ACC112 (cell line): ENCODE data around the gene MAPK8IP3.

Source experiments
- H2AFZ ChIP-seq: fragments of 200-600 bp; sonication (generic); one replicate; pipeline ENCODE4 v1.6.0; 2017; ENCODE audit warnings: antibody characterized with exemption, low read length; ENCODE audit not compliant: unreplicated experiment
- H3K27ac ChIP-seq: fragments of 200-600 bp; sonication (generic); 2 replicates; pipeline ENCODE4 v1.5.1; 2014; ENCODE audit warnings: low read depth, mild to moderate bottlenecking, antibody characterized with exemption, low read length, moderate library complexity
- H3K27me3 ChIP-seq: fragments of 200-600 bp; sonication (generic); 2 replicates; pipeline ENCODE4 v1.6.1; 2014; ENCODE audit warnings: mild to moderate bottlenecking, antibody characterized with exemption, low read length, moderate library complexity, mixed read lengths; ENCODE audit not compliant: insufficient read depth
- H3K36me3 ChIP-seq: fragments of 200-600 bp; sonication (generic); 2 replicates; pipeline ENCODE4 v1.6.1; 2016; ENCODE audit warnings: mild to moderate bottlenecking, antibody characterized with exemption, low read length, moderate library complexity, mixed read lengths; ENCODE audit not compliant: insufficient read depth
- H3K4me1 ChIP-seq: fragments of 200-600 bp; sonication (generic); one replicate; pipeline ENCODE4 v1.6.1; 2016; ENCODE audit warnings: low read length, mixed read lengths; ENCODE audit not compliant: insufficient read depth, unreplicated experiment, control insufficient read depth
- H3K4me3 ChIP-seq: fragments of 200-600 bp; sonication (generic); 2 replicates; pipeline ENCODE4 v1.5.1; 2014; ENCODE audit warnings: mild to moderate bottlenecking, low read depth, low read length
- H3K79me2 ChIP-seq: fragments of 200-600 bp; sonication (generic); one replicate; pipeline ENCODE4 v1.6.0; 2016; ENCODE audit warnings: low read length; ENCODE audit not compliant: control insufficient read depth, unreplicated experiment, insufficient read depth

MAPK8IP3 gene

DNA sequence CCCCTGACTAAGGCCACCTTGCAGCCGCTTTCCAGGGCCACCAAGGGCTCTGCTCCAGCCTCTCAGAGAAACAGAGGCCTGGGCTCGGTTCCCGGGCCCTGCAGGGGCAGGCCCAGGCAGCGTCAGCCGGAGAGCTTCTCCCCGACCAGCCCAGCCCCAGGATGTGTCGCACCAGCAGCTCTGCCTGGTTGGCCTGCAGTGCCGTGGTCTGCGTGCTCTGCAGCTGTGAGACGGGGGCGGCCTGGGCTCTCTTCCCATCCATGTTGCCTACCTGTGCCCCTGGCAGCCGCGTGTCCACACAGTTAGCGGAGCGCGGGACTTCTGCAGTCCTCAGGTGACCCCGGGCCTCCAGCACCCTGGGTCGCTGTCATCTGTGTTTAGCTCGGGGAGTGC, 82.7 kb downstream of the MAPK8IP3 start:
- Histone ChIP-seq H3K79me2 (peaks cover 36% of the 10 kb centered on the region), H3K4me3 (no peak overlapping the region), H3K27ac (no peak overlapping the region), H3K36me3 (no peaks in the 10 kb centered on the region), H3K4me1 (peaks cover 5% of the 10 kb centered on the region), H3K27me3 (no peaks in the 10 kb centered on the region), H2AFZ (no peak overlapping the region)

- H2AFZ ChIP-seq: no peak overlapping the region
- no peaks in the 10 kb centered on the region for H3K4me1 ChIP-seq
- H3K4me3 ChIP-seq: no peak overlapping the region
- H3K27ac ChIP-seq: no peak overlapping the region
- H3K27me3 ChIP-seq: no peaks in the 10 kb centered on the region
- H3K36me3 ChIP-seq: no peaks in the 10 kb centered on the region
- H3K79me2 ChIP-seq: peaks cover 26% of the 10 kb centered on the region
Measured at GRCh38 chr16:1789643-1790045, 83.6 kb downstream of the MAPK8IP3 start.

DNA sequence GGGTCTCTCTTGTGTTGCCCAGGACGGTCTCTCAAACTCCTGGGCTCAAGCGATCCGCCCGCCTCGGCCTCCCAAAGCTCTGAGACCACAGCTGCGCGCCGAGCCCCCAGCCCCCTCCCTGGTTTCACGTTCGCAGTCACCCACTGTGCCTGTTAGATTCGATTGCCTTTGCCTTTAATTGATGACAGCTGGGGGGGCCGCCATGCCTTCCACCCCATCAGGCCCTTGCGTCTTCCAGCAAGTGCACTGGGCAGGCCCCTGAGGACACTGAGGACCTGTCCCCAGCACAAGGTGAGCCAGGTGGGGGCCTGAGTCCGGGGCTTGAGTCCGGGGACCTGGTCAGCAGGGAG, 84.2 kb downstream of the MAPK8IP3 start:
- Histone ChIP-seq H3K36me3 (no peaks in the 10 kb centered on the region), H3K27ac (no peak overlapping the region), H3K4me3 (no peak overlapping the region), H3K79me2 (peaks cover 21% of the 10 kb centered on the region), H3K27me3 (no peaks in the 10 kb centered on the region), H3K4me1 (no peaks in the 10 kb centered on the region), H2AFZ (no peak overlapping the region)

DNA sequence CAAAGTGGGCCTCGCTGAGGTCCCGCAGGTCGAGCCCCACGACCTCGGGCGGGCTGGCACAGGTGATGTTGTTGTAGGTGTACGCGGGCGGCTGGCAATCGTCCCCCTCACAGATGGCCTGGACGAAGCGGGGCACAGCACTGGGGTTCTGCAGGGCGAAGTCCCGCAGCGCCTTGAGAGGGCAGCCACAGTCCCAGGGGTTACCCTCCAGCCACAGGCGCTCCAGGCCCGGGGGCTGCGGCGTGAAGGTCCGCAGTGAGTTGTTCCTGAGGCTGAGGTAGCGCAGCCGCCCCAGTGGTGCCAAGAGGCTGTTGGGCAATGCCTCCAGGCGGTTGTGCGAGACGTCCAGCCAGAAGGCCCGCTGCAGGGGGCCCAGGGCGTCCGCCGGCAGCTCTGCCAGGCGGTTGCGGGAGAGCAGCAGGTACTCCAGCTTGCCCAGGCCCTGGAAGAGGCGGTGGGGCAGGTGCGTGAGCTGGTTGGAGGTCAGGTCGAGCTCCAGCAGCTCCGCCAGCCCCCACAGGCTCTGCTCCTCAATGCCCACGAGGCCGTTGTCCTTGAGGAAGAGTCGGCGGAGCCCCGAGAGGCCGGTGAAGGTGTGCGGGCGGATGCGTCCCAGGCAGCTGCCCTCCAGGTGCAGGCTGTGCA, 84.7 kb downstream of the MAPK8IP3 start:
- no peak overlapping the region for H3K4me3 ChIP-seq
- no peak overlapping the region for H2AFZ ChIP-seq
- H3K36me3 ChIP-seq: no peaks in the 10 kb centered on the region
- H3K27me3 ChIP-seq: no peaks in the 10 kb centered on the region
- no peaks in the 10 kb centered on the region for H3K4me1 ChIP-seq
- H3K79me2 ChIP-seq: peaks cover 17% of the 10 kb centered on the region
- no peak overlapping the region for H3K27ac ChIP-seq

GRCh38 chr16:1791256-1791942, 85.4 kb downstream of the MAPK8IP3 start:
- Histone ChIP-seq H3K27me3 (no peaks in the 10 kb centered on the region), H3K4me1 (no peaks in the 10 kb centered on the region), H3K27ac (no peak overlapping the region), H3K4me3 (no peak overlapping the region), H3K79me2 (peaks cover 11% of the 10 kb centered on the region), H3K36me3 (no peaks in the 10 kb centered on the region), H2AFZ (no peak overlapping the region)

DNA sequence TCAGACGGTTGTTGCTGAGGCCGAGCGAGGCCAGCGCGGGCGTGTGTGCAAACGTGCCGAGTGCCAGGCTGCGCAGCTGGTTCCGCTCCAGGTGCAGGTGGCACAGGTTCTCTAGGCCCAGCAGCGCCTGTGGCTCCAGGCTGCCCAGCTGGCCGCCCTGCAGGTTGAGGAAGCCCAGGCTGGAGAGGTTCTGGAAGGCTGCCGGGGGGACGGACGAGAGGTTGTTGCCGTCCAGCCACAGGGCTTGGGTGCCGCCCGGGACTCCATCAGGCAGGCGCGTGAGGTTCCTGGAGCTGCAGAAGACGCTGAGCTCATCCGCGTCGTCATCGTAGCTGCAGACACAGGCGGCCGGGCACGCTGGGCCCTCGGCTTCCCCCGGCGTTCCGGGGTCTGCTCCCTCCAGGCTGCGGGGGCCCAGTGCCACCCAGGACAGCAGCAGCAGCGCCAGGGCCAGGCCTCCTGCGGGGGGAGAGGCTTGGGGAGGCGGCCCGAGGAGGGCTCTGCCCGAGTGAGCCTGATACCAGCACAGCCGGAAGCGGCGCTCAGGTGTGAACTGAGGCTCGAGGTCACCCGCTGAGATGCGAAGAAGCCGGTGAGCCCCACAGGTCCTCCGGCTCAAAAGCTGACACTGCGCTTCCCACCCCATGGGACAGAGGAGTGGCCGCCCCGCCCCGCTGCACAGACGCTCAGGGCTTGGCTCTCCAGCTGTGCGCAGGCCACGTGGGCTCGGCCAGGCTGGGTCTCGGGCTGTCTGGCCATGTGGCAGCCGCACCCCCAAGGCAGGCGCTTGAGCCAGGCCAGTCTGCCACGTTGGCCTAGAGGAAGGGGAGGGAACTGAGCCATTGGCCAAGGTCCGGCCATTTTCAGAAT, 86.2 kb downstream of the MAPK8IP3 start:
- Histone ChIP-seq H2AFZ (no peak overlapping the region), H3K36me3 (no peaks in the 10 kb centered on the region), H3K4me3 (no peak overlapping the region), H3K4me1 (no peaks in the 10 kb centered on the region), H3K79me2 (peaks cover 4% of the 10 kb centered on the region), H3K27ac (no peak overlapping the region), H3K27me3 (no peaks in the 10 kb centered on the region)

- Histone ChIP-seq H3K27ac (no peak overlapping the region), H2AFZ (no peak overlapping the region), H3K4me1 (no peaks in the 10 kb centered on the region), H3K27me3 (no peaks in the 10 kb centered on the region), H3K79me2 (peaks cover 2% of the 10 kb centered on the region), H3K36me3 (no peaks in the 10 kb centered on the region), H3K4me3 (no peak overlapping the region)
Measured at GRCh38 chr16:1792836-1793577, 87.0 kb downstream of the MAPK8IP3 start.

- Histone ChIP-seq H3K27me3 (no peaks in the 10 kb centered on the region), H3K79me2 (peaks cover 2% of the 10 kb centered on the region), H3K27ac (no peak within 1 kb of the TSS), H2AFZ (no peak within 1 kb of the TSS), H3K4me1 (no peaks in the 10 kb centered on the region), H3K36me3 (no peaks in the 10 kb centered on the region), H3K4me3 (no peak within 1 kb of the TSS)
Measured at GRCh38 chr16:1793578-1794220, 87.7 kb downstream of the MAPK8IP3 start, which contains the start of gene IGFALS. Gene IGFALS (minus strand): TSS chr16:1793705. CDS start chr16:1793652, 53 bp downstream.

GRCh38 chr16:1794221-1794871, 88.4 kb downstream of the MAPK8IP3 start:
- Histone ChIP-seq H3K27me3 (no peaks in the 10 kb centered on the region), H3K4me3 (no peak overlapping the region), H3K4me1 (no peaks in the 10 kb centered on the region), H3K36me3 (no peaks in the 10 kb centered on the region), H3K79me2 (peaks cover 1% of the 10 kb centered on the region), H3K27ac (no peak overlapping the region), H2AFZ (no peak overlapping the region)
